GOT3 (cell line): Measurements from ENCODE around the gene G3BP1.
"Not testable (repeated sequence)": the region's sequence is repeated elsewhere in the genome, so short reads cannot be mapped to it uniquely, and the experiment has no call there.

Experiments used
- DNase-seq: peaks from one replicate; lab custom pipeline; 2025; ENCODE audit warnings: mixed read lengths; lab: John Stamatoyannopoulos, UW

The G3BP1 gene

GRCh38 chr5:151755383-151755782 lies 16.4 kb upstream of the G3BP1 start:
- DNase-seq: no peak

GRCh38 chr5:151757233-151758140 lies 14.3 kb upstream of the G3BP1 start:
- DNase-seq: no peak

GRCh38 chr5:151758141-151758429 lies 13.7 kb upstream of the G3BP1 start:
- DNase-seq: no peak

DNA sequence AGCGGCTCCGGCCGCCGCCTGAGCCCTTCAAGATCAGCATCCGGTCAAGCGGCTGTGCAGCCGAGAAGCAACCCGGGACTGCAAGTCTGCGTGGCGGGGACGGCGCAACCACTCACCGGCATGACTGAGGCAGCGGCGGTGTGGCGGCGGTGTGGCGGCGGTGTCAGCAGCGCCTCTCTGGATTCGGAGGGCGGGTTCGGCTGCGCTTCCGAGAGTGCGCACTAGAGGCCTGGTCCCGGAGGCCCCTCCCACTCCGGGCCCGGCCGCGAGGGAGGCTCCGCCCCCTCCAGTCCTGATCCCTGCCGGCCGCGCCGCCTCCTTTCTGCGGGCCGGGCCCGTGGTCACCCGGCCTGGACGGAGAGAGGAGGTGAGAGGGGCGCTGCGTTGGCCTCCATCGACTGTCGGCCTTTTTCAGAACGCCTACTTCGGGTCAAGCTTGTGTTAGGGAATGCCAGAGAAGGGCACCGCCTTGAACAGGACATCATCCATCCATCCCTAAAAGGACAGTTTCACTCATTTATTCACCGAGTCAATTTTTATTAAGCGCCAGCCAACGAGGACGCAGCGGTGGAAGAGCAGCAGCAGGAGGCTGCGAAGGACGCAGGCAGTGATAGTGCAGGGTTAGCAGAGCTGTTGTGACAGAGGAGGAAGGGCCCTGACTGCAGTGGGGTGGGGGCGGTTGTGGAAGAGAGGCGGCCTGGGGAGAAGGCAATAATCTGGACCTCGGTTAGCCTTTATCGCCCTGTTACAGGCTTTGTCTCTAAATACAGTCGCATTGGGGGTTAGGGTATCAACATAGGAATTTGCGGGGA lies 13.1 kb upstream of the G3BP1 start, which contains the start of gene ATOX1:
Gene ATOX1 (minus strand): TSS at position 202 of the 812 bp plus-strand sequence. CDS start 80 bp downstream, at position 122.
- DNase-seq: peak; percentile 87

GRCh38 chr5:151764801-151765200 lies 7.0 kb upstream of the G3BP1 start:
- no peak for DNase-seq

DNA sequence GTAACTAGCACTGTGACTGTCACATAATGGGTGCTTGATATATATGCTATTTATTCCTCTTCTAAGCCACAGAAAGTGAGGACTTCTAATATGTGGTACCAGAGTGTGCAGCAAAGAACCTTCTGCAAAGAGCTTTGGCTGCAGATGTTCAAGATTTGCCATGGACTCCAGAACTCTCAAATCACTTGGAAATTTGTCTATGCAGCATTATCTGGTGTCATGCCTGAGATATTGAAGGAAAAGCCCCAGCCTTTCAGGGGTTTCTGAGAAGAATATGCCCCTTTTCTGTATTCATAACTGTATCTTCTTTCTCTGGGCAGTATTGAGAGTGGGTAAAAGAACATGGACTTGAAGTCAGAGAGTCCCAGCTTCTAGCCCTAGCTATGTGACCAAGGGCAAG lies 4.8 kb upstream of the G3BP1 start:
- no peak for DNase-seq

GRCh38 chr5:151770383-151771258 lies 1.1 kb upstream of the G3BP1 start:
- peak; percentile 76 for DNase-seq

DNA sequence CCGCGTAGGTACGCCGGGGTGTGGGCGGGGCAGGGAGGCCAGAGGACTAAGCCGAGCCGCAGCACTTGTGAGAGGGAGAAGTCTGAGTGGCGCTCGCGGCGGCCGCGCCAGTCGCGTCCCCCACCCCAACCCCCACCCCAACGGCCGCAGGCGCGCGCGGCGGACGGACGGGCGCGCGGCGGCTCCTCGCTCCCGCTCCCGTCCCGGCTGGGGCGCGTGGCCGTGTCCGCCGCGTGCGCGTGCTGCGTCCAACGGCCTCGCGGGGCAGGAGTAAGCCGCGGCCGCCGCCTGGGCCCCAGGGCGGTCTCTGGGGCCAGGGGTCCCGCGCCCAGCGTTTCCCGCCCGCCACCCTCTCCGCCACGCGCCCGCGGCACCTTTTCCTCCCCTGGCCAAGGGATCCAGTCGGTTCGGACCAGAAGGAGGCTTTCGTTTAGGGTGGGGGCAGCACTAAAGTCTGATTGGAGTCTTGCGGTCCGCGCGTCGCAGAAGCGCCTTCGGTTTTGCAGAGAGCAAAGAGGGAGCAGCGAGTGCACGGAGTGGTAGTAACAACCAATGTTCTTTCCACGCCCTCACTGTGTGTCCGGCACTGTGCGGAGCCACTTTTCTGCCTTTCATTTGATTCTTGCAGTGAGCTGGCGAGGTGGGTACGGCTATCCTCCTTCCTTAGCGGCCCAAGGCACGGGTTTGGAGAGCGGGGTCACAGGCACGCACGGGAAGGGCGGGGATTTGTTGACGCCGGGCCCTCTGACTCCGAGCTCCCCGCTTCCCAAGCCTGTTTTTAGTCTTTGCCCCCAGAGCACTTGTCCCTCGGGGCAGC lies 483 bp downstream of the G3BP1 start:
- no peak for DNase-seq

DNA sequence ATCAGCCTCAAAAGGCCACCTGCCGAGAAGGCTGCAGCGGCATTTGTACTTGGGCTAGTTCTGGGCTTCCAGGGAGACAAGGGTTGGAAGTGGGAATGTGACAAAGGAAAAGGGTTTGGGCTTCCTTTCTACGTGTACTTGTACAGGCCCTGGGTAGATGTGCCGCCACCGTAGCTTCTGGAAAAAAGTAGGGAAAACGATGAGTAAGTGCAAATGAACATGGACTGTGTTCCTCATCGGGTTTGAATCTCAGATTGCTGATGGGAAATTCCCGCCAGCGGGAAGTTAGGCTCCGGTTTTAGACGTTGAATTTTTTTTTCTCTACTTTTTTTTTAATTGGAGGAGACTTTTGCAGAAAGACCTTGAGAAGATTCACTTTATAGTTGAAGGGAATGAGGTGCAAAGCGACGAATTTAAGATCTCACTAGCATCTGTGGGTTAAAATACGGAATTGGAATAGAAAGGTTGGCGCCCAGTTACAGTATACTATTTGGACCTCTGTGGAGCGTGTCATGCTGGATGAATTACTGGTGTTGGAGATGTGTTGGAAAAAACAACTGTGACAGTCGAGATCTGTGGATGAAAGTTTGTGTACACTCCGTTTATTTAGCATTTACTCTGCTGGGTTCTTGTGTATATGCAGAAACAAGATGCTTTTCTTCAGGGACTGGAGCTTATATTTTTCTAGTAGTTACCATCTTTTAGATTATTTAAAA lies 1.2 kb downstream of the G3BP1 start:
- no peak for DNase-seq

- DNase-seq: no peak
Measured at GRCh38 chr5:151773951-151774350, 2.2 kb downstream of the G3BP1 start.

DNA sequence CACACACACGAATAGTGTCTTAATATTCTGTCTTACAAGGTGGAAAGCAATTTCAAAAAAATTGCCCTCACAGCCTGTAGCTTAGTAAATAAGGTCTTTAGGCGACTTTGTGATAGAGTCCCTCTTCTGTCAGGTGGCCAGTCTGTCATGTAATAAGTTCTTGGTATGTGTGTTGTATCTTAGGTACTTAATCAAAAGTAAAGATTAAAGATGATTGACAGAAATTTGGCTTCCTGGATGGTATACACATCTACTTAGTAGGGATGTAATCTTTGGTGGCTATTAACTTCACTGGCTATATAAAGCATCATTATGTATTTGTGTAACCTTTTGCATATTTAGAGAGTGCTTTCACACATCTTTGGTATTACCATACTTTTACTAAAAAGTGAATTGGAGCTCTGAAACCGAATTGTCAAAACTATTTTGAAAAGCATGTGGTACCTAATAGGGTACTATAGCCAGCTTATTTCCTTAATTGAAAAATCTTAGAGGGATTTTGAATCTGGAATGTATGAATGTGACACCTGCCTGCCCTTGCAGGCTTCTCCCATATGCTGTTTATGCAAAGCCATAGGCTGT lies 3.4 kb downstream of the G3BP1 start:
- DNase-seq: no peak

DNA sequence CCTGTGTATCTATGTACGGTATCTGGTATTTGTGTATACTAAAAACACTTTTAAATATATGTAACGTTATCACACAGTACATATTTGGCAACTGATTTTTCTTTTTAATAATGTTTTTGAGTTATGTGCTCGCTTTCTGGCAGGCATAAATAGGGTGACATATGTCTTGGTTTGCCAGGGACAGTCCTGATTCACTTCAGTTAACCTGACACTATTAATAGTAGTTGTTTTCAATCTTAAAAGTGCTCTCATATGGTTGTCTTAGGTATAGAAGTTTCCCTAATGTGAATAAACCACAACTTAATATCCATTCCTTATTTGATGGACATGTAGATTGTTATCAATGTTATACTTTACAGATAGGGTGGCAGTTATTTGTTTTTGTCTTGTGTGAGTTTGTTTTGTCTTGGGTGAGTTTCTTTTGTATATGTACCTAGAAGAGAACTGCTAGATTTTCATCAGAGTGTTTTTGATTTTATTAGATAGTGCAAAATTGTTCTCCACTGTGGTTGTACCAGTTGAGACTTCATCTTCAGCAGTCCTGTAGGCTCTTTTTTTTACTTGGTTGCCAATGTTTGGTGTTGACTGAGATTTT lies 7.9 kb downstream of the G3BP1 start:
- no peak for DNase-seq

DNA sequence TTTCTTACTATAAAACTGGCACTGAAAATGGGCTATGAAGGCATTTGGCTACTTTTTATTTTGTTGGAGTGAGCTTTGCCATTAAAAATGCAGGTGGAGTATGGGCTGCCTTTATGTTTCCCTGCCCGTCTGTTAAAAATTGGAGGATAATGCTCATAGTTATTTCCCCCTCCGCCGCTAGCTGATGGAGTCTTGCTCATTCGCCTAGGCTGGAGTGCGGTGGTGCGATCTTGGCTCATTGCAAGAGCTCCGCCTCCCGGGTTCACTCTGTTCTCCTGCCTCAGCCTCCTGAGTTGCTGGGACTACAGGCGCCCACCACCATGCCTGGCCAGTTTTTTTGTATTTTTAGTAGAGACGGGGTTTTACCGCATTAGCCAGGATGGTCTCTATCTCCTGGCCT lies 8.6 kb downstream of the G3BP1 start:
- no peak for DNase-seq

- no peak for DNase-seq
Measured at GRCh38 chr5:151781201-151781600, 9.4 kb downstream of the G3BP1 start.

DNA sequence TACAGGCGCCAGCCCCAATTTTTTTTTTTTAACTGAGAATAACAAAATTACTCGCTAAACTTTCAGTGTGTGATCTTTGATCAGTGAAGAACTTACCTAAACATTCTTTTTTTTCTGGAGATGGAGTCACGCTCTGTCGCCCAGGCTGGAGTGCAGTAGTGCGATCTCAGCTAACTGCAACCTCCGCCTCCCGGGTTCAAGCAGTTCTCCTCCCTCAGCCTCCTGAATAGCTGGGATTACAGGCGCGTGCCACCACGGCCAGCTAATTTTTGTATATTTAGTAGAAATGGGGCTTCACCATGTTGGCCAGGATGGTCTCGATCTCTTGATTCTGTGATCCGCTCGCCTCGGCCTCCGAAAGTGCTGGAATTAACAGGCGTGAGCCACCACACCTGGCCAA lies 11.9 kb downstream of the G3BP1 start:
- not testable (repeated sequence) for DNase-seq

GRCh38 chr5:151784141-151784540 lies 12.4 kb downstream of the G3BP1 start:
- DNase-seq: no peak

GRCh38 chr5:151786468-151786867 lies 14.7 kb downstream of the G3BP1 start:
- DNase-seq: no peak

DNA sequence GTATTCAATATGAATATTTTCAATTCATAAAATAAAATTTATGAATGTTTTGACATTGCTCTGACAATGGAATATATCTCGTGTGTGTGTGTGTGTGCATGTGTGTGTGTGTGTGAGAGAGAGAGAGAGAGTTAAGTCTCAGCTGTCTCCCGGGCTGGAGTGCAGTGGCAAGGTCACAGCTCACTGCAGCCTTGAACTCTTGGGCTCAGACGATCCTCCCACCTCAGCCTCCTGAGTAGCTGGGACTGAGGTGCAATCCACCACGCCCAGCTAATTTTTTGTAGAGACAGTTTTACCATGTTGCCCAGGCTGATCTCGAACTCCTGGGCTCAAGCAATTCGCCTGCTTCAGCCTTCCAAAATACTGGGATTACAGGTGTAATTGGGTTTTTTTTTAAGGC lies 16.1 kb downstream of the G3BP1 start:
- no peak for DNase-seq

- no peak for DNase-seq
Measured at GRCh38 chr5:151793358-151793757, 21.6 kb downstream of the G3BP1 start.

- no peak for DNase-seq
Measured at GRCh38 chr5:151795426-151795825, 23.7 kb downstream of the G3BP1 start.
